H9 (cell line): Measurements from ENCODE around the gene EPYC. TPM values are rescaled to one million over a fixed set of nuclear protein-coding genes. Genes with fewer than 3 reads are reported as not detected.

Experiments
- DNase-seq: peaks from one replicate; pipeline ENCODE4 v3.0.0-alpha.2; 2017
- H2AFZ ChIP-seq: one replicate; pipeline ENCODE4 v1.6.1; 2013; ENCODE audit warnings: mild to moderate bottlenecking, low read length, control low read depth, moderate library complexity
- H2AK5ac ChIP-seq: 2 replicates; pipeline ENCODE4 v1.6.1; 2013; ENCODE audit warnings: low read length, control low read depth, mixed read lengths; ENCODE audit not compliant: insufficient read length
- H2BK120ac ChIP-seq: one replicate; pipeline ENCODE4 v1.6.1; 2013; ENCODE audit warnings: low read depth, mild to moderate bottlenecking, low read length, control low read depth, inconsistent platforms; ENCODE audit not compliant: poor library complexity, severe bottlenecking
- H2BK12ac ChIP-seq: 2 replicates; pipeline ENCODE4 v1.6.1; 2013; ENCODE audit warnings: low read length, control low read depth, mixed read lengths, low read depth; ENCODE audit not compliant: insufficient read length
- H2BK15ac ChIP-seq: 2 replicates; pipeline ENCODE4 v1.6.1; 2013; ENCODE audit warnings: low read depth, low read length, control low read depth
- H2BK20ac ChIP-seq: one replicate; pipeline ENCODE4 v1.6.1; 2013; ENCODE audit warnings: low read depth, mild to moderate bottlenecking, low read length, control low read depth, inconsistent platforms; ENCODE audit not compliant: poor library complexity, severe bottlenecking
- H2BK5ac ChIP-seq: 2 replicates; pipeline ENCODE4 v1.6.1; 2013; ENCODE audit warnings: low read length, control low read depth, mixed read lengths; ENCODE audit not compliant: insufficient read length
- H3K14ac ChIP-seq: 2 replicates; pipeline ENCODE4 v1.6.1; 2013; ENCODE audit warnings: low read length, control low read depth; ENCODE audit not compliant: insufficient read depth
- H3K18ac ChIP-seq: 2 replicates; pipeline ENCODE4 v1.6.1; 2013; ENCODE audit warnings: low read depth, mild to moderate bottlenecking, mixed read lengths, low read length, control low read depth; ENCODE audit not compliant: insufficient read length
- H3K23ac ChIP-seq: 2 replicates; pipeline ENCODE4 v1.6.1; 2013; ENCODE audit warnings: low read length, control low read depth, mixed read lengths, low read depth; ENCODE audit not compliant: insufficient read length
- H3K23me2 ChIP-seq: 2 replicates; pipeline ENCODE4 v1.6.1; 2013; ENCODE audit warnings: low read depth, mild to moderate bottlenecking, mixed read lengths, low read length, control low read depth; ENCODE audit not compliant: insufficient read length, poor library complexity, severe bottlenecking
- H3K27ac ChIP-seq: 2 replicates; pipeline ENCODE4 v1.5.1; 2013; ENCODE audit warnings: low read length, control low read depth, mixed read lengths, low read depth; ENCODE audit not compliant: insufficient read length
- H3K27me3 ChIP-seq: 2 replicates; pipeline ENCODE4 v1.6.1; 2013; ENCODE audit warnings: low read length, control low read depth, inconsistent platforms; ENCODE audit not compliant: insufficient read depth
- H3K4ac ChIP-seq: 2 replicates; pipeline ENCODE4 v1.6.1; 2013; ENCODE audit warnings: low read depth, mild to moderate bottlenecking, control low read depth, inconsistent platforms, low read length, moderate library complexity
- H3K4me1 ChIP-seq: 2 replicates; pipeline ENCODE4 v1.6.1; 2013; ENCODE audit warnings: low read length, control low read depth, inconsistent platforms; ENCODE audit not compliant: insufficient read depth
- H3K4me2 ChIP-seq: 2 replicates; pipeline ENCODE4 v1.6.1; 2013; ENCODE audit warnings: low read length, control low read depth, mixed read lengths; ENCODE audit not compliant: insufficient read length, insufficient read depth
- H3K56ac ChIP-seq: 2 replicates; pipeline ENCODE4 v1.6.1; 2013; ENCODE audit warnings: low read depth, mild to moderate bottlenecking, mixed read lengths, low read length, control low read depth; ENCODE audit not compliant: insufficient read length
- H3K79me1 ChIP-seq: 2 replicates; pipeline ENCODE4 v1.6.1; 2013; ENCODE audit warnings: low read depth, mild to moderate bottlenecking, moderate library complexity, low read length, control low read depth, inconsistent platforms; ENCODE audit not compliant: insufficient read depth, poor library complexity, severe bottlenecking
- H3K79me2 ChIP-seq: 2 replicates; pipeline ENCODE4 v1.6.1; 2013; ENCODE audit warnings: low read length, control low read depth, inconsistent platforms; ENCODE audit not compliant: insufficient read depth
- H3K9ac ChIP-seq: 2 replicates; pipeline ENCODE4 v1.6.1; 2013; ENCODE audit warnings: low read length, control low read depth, mixed read lengths; ENCODE audit not compliant: insufficient read length; ENCODE audit errors: extremely low read depth
- H3K9me3 ChIP-seq: one replicate; pipeline ENCODE4 v1.6.1; 2013; ENCODE audit warnings: low read depth, low read length, inconsistent platforms; ENCODE audit not compliant: control insufficient read depth
- H3T11ph ChIP-seq: one replicate; pipeline ENCODE4 v1.6.1; 2013; ENCODE audit warnings: mild to moderate bottlenecking, low read length, control low read depth, inconsistent platforms
- H4K20me1 ChIP-seq: one replicate; pipeline ENCODE4 v1.6.1; 2013; ENCODE audit not compliant: control insufficient read depth, insufficient read length, insufficient read depth
- H4K5ac ChIP-seq: 2 replicates; pipeline ENCODE4 v1.6.1; 2013; ENCODE audit warnings: low read depth, mild to moderate bottlenecking, mixed read lengths, low read length, control low read depth; ENCODE audit not compliant: insufficient read length
- H4K8ac ChIP-seq: replicated peaks from 2 replicates; pipeline ENCODE4 v1.6.1; 2013; ENCODE audit warnings: low read length, control low read depth, mixed read lengths, low read depth; ENCODE audit not compliant: insufficient read length
- H4K91ac ChIP-seq: 2 replicates; pipeline ENCODE4 v1.6.1; 2013; ENCODE audit warnings: low read depth, mild to moderate bottlenecking, moderate library complexity, mixed read lengths, low read length, control low read depth; ENCODE audit not compliant: insufficient read length
- H3K27ac Mint-ChIP-seq, 3 experiments: 2 replicates in 2 of 3; 3 replicates in 1 of 3; pipeline ENCODE4 v1.8.0; 2020 to 2021; ENCODE audit warnings: mixed read lengths in 3 of 3, mild to moderate bottlenecking in 1 of 3, moderate library complexity in 1 of 3
- H3K27me3 Mint-ChIP-seq: 2 replicates; pipeline ENCODE4 v1.8.0; 2021; ENCODE audit warnings: low read depth, mild to moderate bottlenecking, moderate library complexity, mixed read lengths
- H3K36me3 Mint-ChIP-seq, 3 experiments: 2 replicates in 2 of 3; 3 replicates in 1 of 3; pipeline ENCODE4 v1.8.0; 2020 to 2021; ENCODE audit warnings: low read depth in 3 of 3, mixed read lengths in 3 of 3; ENCODE audit not compliant: insufficient read depth in 1 of 3
- H3K4me1 Mint-ChIP-seq, 2 experiments: 2 replicates each; pipeline ENCODE4 v1.8.0; 2020; ENCODE audit warnings: mixed read lengths in 2 of 2
- H3K4me3 Mint-ChIP-seq, 2 experiments: 2 replicates in 1 of 2; 3 replicates in 1 of 2; pipeline ENCODE4 v1.8.0; 2020 to 2021; ENCODE audit warnings: mild to moderate bottlenecking in 2 of 2, mixed read lengths in 2 of 2, moderate library complexity in 1 of 2
- H3K9me3 Mint-ChIP-seq, 2 experiments: 2 replicates in 1 of 2; 3 replicates in 1 of 2; pipeline ENCODE4 v1.8.0; 2020; ENCODE audit warnings: mild to moderate bottlenecking in 2 of 2, mixed read lengths in 2 of 2, moderate library complexity in 1 of 2
- total RNA-seq: library from RNA; stranded (reverse); gene quantifications from 2 replicates; pipeline ENCODE4 v1.2.1, GENCODE V29; 2021
- TF ChIP-seq, protein P1 (sequence below): fragments of 200-600 bp; sonication (generic); conservative IDR thresholded peaks from 3 replicates; pipeline ENCODE4 v1.8.0; 2021; ENCODE audit warnings: antibody characterized with exemption, mild to moderate bottlenecking

The EPYC gene
- total RNA-seq, 1 experiment from 2014 or later = not detected

DNA sequence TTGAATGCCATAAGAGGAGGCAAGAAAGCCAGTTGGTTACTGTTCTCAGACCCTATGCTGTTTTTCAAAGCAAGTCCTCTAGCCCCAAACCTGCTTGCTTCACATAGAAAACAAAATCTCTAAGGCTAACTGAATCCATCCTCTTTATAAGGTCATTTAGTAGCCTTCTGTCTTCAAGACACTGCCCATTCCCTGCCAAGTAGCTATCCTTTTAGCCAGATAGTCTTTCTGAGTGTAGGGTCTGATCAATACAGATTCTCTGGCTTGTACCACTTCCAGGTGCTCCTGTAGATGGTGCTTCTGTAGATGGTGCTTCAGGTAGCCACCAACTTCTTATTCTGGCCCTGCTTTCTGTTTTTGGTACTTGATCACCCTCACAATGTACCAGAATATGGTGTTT is 33.9 kb downstream of the EPYC start:
- Mint-ChIP-seq H3K4me1 (peaks cover 8 to 10% of the 10 kb centered on the region in 2 experiments), H3K27me3 (no peaks in the 10 kb centered on the region; the same call in 1 of the 2 replicates), H3K4me3 (no peak overlapping the region), H3K27ac (no peak overlapping the region), H3K9me3 (no peaks in the 10 kb centered on the region), H3K36me3 (no peaks in the 10 kb centered on the region)
- H3K4ac ChIP-seq = no peak overlapping the region
- H3K23ac ChIP-seq = no peak overlapping the region
- H2BK12ac ChIP-seq = no peak overlapping the region
- no peak overlapping the region for H2AK5ac ChIP-seq
- H4K5ac ChIP-seq = no peak overlapping the region
- H2AFZ ChIP-seq = no peak overlapping the region
- H3K14ac ChIP-seq = no peak overlapping the region
- no peaks in the 10 kb centered on the region for H3K79me1 ChIP-seq
- H3K56ac ChIP-seq = no peak overlapping the region
- no peaks in the 10 kb centered on the region for H3K79me2 ChIP-seq
- H3K18ac ChIP-seq = no peak overlapping the region
- no peaks in the 10 kb centered on the region for H3K23me2 ChIP-seq
- H3K4me2 ChIP-seq = no peak overlapping the region
- H2BK15ac ChIP-seq = no peak overlapping the region
- no peak overlapping the region for H2BK120ac ChIP-seq
- DNase-seq = no peak
- TF ChIP-seq, protein P1, sequence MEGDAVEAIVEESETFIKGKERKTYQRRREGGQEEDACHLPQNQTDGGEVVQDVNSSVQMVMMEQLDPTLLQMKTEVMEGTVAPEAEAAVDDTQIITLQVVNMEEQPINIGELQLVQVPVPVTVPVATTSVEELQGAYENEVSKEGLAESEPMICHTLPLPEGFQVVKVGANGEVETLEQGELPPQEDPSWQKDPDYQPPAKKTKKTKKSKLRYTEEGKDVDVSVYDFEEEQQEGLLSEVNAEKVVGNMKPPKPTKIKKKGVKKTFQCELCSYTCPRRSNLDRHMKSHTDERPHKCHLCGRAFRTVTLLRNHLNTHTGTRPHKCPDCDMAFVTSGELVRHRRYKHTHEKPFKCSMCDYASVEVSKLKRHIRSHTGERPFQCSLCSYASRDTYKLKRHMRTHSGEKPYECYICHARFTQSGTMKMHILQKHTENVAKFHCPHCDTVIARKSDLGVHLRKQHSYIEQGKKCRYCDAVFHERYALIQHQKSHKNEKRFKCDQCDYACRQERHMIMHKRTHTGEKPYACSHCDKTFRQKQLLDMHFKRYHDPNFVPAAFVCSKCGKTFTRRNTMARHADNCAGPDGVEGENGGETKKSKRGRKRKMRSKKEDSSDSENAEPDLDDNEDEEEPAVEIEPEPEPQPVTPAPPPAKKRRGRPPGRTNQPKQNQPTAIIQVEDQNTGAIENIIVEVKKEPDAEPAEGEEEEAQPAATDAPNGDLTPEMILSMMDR = no peak
- H4K20me1 ChIP-seq = no peaks in the 10 kb centered on the region
- no peak overlapping the region for H3K27ac ChIP-seq
- no peaks in the 10 kb centered on the region for H3K27me3 ChIP-seq
- no peak overlapping the region for H4K91ac ChIP-seq
- H2BK20ac ChIP-seq = no peak overlapping the region
- H3K9ac ChIP-seq = no peak overlapping the region
- H3K4me1 ChIP-seq = no peaks in the 10 kb centered on the region; the same call in 1 of the 2 replicates
- H4K8ac ChIP-seq = no peak overlapping the region
- no peak overlapping the region for H2BK5ac ChIP-seq
- no peaks in the 10 kb centered on the region for H3K9me3 ChIP-seq
- no peak overlapping the region for H3T11ph ChIP-seq
